Neural cell (in vitro differentiated cells): ENCODE results near the gene USP11. TPM values are rescaled to one million over a fixed set of nuclear protein-coding genes. Genes with fewer than 3 reads are reported as not detected.

Source experiments
- H2AFZ ChIP-seq: fragments of 200-600, 300-800 bp; sonication (generic), shearing (Covaris generic); 2 replicates; pipeline ENCODE4 v1.6.0; 2014; ENCODE audit warnings: low read depth, mild to moderate bottlenecking, antibody characterized with exemption, low read length, moderate library complexity
- H3F3A ChIP-seq: fragments of 200-600 bp; shearing (Covaris generic); 2 replicates; pipeline ENCODE4 v1.6.1; 2016; ENCODE audit warnings: mild to moderate bottlenecking, moderate library complexity, mixed read lengths, antibody characterized with exemption, low read length; ENCODE audit not compliant: insufficient read depth, poor library complexity, severe bottlenecking
- H3K27ac ChIP-seq: fragments of 200-600, 300-800 bp; sonication (generic), shearing (Covaris generic); 2 replicates; pipeline ENCODE4 v1.5.1; 2014; ENCODE audit warnings: mild to moderate bottlenecking, low read length, moderate library complexity
- H3K27me3 ChIP-seq: fragments of 300-800, 200-600 bp; sonication (generic), shearing (Covaris generic); 2 replicates; pipeline ENCODE4 v1.6.0; 2014; ENCODE audit warnings: mild to moderate bottlenecking, low read depth, low read length, moderate library complexity; ENCODE audit not compliant: insufficient read depth
- H3K36me3 ChIP-seq: fragments of 300-800, 200-600 bp; sonication (generic), shearing (Covaris generic); 2 replicates; pipeline ENCODE4 v1.5.1; 2014; ENCODE audit warnings: mild to moderate bottlenecking, antibody characterized with exemption, low read length, moderate library complexity; ENCODE audit not compliant: insufficient read depth
- H3K4me2 ChIP-seq: fragments of 300-800, 200-600 bp; sonication (generic), shearing (Covaris generic); 2 replicates; pipeline ENCODE4 v1.6.0; 2014; ENCODE audit warnings: mild to moderate bottlenecking, low read length
- H3K4me3 ChIP-seq: fragments of 300-800, 200-600 bp; sonication (generic), shearing (Covaris generic); 2 replicates; pipeline ENCODE4 v1.5.1; 2014; ENCODE audit warnings: mild to moderate bottlenecking, low read length, moderate library complexity
- H3K79me2 ChIP-seq: fragments of 200-600 bp; shearing (Covaris generic); replicated peaks from 2 replicates; pipeline ENCODE4 v1.6.0; 2014; ENCODE audit warnings: mild to moderate bottlenecking, low read length, moderate library complexity; ENCODE audit not compliant: insufficient read depth
- H3K9ac ChIP-seq: fragments of 300-800, 200-600 bp; sonication (generic), shearing (Covaris generic); 2 replicates; pipeline ENCODE4 v1.6.1; 2016; ENCODE audit warnings: mild to moderate bottlenecking, low read length, mixed read lengths
- H3K9me2 ChIP-seq: fragments of 200-600 bp; shearing (Covaris generic); 2 replicates; pipeline ENCODE4 v1.6.1; 2016; ENCODE audit warnings: mild to moderate bottlenecking, low read length, mixed read lengths; ENCODE audit not compliant: insufficient read depth
- H3K9me3 ChIP-seq: fragments of 200-600, 300-800 bp; sonication (generic), shearing (Covaris generic); 2 replicates; pipeline ENCODE4 v1.6.1; 2016; ENCODE audit warnings: mild to moderate bottlenecking, mixed run types, low read length, moderate library complexity, mixed read lengths
- H4K20me1 ChIP-seq: fragments of 200-600 bp; shearing (Covaris generic); 2 replicates; pipeline ENCODE4 v1.6.1; 2016; ENCODE audit warnings: mild to moderate bottlenecking, mixed run types; ENCODE audit not compliant: insufficient read depth
- EP300 ChIP-seq: fragments of 450-650 bp; conservative IDR thresholded peaks from 2 replicates; pipeline ENCODE4 v1.6.1; 2014; ENCODE audit warnings: antibody characterized with exemption, mild to moderate bottlenecking, moderate library complexity; ENCODE audit not compliant: poor library complexity, severe bottlenecking
- EZH2 ChIP-seq: fragments of 200-600, 300-800 bp; shearing (Covaris generic), sonication (generic); IDR thresholded peaks from 2 replicates; pipeline ENCODE4 v1.6.1; 2014; ENCODE audit warnings: antibody characterized with exemption, low read length, borderline replicate concordance, mild to moderate bottlenecking; ENCODE audit not compliant: insufficient read depth, poor library complexity, severe bottlenecking
- MXI1 ChIP-seq: fragments of 450-650 bp; conservative IDR thresholded peaks from 2 replicates; pipeline ENCODE4 v1.6.1; 2014; ENCODE audit warnings: antibody characterized with exemption, mild to moderate bottlenecking; ENCODE audit not compliant: poor library complexity, severe bottlenecking
- POLR2AphosphoS5 ChIP-seq: IDR thresholded peaks from 2 replicates; pipeline ENCODE4 v1.6.1; 2012
- RAD21 ChIP-seq: fragments of 450-650 bp; conservative IDR thresholded peaks from 2 replicates; pipeline ENCODE4 v1.6.1; 2014; ENCODE audit warnings: antibody characterized with exemption, mild to moderate bottlenecking, moderate library complexity
- SMC3 ChIP-seq: fragments of 450-650 bp; conservative IDR thresholded peaks from 2 replicates; pipeline ENCODE4 v1.6.1; 2014; ENCODE audit warnings: antibody characterized with exemption, mild to moderate bottlenecking, moderate library complexity; ENCODE audit not compliant: poor library complexity
- TAF1 ChIP-seq: IDR thresholded peaks from 2 replicates; pipeline ENCODE4 v1.6.1; 2012; ENCODE audit warnings: low read depth
- polyA plus RNA-seq: library from polyadenylated mRNA; depleted of rRNA; stranded (reverse); fragments of >200 nt; gene quantifications from 2 replicates; pipeline ENCODE4 v1.2.3, GENCODE V29; 2014
- TF ChIP-seq, protein P1 (sequence below): fragments of 450-650 bp; IDR thresholded peaks from 2 replicates; pipeline ENCODE4 v1.5.1; 2014; ENCODE audit warnings: antibody characterized with exemption, mild to moderate bottlenecking, moderate library complexity; ENCODE audit not compliant: poor library complexity, severe bottlenecking
- TF ChIP-seq, protein P2 (sequence below): IDR thresholded peaks from 2 replicates; pipeline ENCODE4 v1.6.1; 2012; ENCODE audit warnings: borderline replicate concordance

Gene USP11
- polyA plus RNA-seq, 1 donor from 2014 or later: 184 TPM

DNA sequence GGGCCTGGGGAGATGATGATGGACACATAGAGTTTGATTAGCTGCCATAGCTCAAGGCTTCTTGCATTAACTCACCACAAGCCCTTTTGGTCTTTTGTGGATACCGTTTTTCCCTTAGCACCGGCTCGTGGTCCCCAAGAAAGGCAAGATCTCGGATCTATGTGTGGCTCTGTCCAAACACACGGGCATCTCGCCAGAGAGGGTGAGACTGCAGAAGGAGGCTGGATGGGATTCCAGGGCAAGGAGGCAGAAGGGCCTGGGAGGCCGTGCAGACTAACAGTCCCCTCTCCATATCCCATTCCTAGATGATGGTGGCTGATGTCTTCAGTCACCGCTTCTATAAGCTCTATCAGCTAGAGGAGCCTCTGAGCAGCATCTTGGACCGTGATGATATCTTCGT lies 9.5 kb downstream of the USP11 start:
- H3K27me3 ChIP-seq: no peaks in the 10 kb centered on the region
- H2AFZ ChIP-seq: no peak overlapping the region
- no peak for TF ChIP-seq RAD21
- H3K4me2 ChIP-seq: no peak overlapping the region
- H3K4me3 ChIP-seq: no peak overlapping the region
- no peaks in the 10 kb centered on the region for H3K9me3 ChIP-seq
- H3K79me2 ChIP-seq: peaks cover 18% of the 10 kb centered on the region
- H4K20me1 ChIP-seq: no peaks in the 10 kb centered on the region
- H3K9me2 ChIP-seq: no peaks in the 10 kb centered on the region
- H3F3A ChIP-seq: no peaks in the 10 kb centered on the region
- H3K36me3 ChIP-seq: no peaks in the 10 kb centered on the region
- no peak overlapping the region for H3K27ac ChIP-seq
- H3K9ac ChIP-seq: no peak overlapping the region

DNA sequence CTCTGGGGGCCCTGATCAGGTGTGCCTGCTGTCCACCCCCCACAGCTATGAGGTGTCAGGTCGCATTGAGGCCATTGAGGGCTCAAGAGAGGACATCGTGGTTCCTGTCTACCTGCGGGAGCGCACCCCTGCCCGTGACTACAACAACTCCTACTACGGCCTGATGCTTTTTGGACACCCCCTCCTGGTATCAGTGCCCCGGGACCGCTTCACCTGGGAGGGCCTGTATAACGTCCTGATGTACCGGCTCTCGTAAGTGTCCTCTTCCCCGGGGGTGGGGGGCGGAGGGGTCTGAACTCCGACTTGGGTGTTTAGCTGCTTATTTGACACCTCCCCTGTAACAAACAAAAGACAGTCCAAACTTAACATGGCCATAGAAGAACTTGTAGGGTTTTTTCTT lies 10.5 kb downstream of the USP11 start:
- no peaks in the 10 kb centered on the region for H3K9me3 ChIP-seq
- H3K4me3 ChIP-seq: no peak overlapping the region
- no peaks in the 10 kb centered on the region for H3K27me3 ChIP-seq
- no peaks in the 10 kb centered on the region for H3F3A ChIP-seq
- H2AFZ ChIP-seq: no peak overlapping the region
- H3K27ac ChIP-seq: no peak overlapping the region
- H3K79me2 ChIP-seq: peaks cover 11% of the 10 kb centered on the region
- no peaks in the 10 kb centered on the region for H4K20me1 ChIP-seq
- H3K4me2 ChIP-seq: no peak overlapping the region
- H3K9me2 ChIP-seq: no peaks in the 10 kb centered on the region
- no peaks in the 10 kb centered on the region for H3K36me3 ChIP-seq
- TF ChIP-seq RAD21: no peak
- no peak for TF ChIP-seq MXI1
- no peak for TF ChIP-seq EP300
- TF ChIP-seq, protein P1, sequence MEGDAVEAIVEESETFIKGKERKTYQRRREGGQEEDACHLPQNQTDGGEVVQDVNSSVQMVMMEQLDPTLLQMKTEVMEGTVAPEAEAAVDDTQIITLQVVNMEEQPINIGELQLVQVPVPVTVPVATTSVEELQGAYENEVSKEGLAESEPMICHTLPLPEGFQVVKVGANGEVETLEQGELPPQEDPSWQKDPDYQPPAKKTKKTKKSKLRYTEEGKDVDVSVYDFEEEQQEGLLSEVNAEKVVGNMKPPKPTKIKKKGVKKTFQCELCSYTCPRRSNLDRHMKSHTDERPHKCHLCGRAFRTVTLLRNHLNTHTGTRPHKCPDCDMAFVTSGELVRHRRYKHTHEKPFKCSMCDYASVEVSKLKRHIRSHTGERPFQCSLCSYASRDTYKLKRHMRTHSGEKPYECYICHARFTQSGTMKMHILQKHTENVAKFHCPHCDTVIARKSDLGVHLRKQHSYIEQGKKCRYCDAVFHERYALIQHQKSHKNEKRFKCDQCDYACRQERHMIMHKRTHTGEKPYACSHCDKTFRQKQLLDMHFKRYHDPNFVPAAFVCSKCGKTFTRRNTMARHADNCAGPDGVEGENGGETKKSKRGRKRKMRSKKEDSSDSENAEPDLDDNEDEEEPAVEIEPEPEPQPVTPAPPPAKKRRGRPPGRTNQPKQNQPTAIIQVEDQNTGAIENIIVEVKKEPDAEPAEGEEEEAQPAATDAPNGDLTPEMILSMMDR: no peak
- no peak for TF ChIP-seq SMC3
- TF ChIP-seq, protein P2, sequence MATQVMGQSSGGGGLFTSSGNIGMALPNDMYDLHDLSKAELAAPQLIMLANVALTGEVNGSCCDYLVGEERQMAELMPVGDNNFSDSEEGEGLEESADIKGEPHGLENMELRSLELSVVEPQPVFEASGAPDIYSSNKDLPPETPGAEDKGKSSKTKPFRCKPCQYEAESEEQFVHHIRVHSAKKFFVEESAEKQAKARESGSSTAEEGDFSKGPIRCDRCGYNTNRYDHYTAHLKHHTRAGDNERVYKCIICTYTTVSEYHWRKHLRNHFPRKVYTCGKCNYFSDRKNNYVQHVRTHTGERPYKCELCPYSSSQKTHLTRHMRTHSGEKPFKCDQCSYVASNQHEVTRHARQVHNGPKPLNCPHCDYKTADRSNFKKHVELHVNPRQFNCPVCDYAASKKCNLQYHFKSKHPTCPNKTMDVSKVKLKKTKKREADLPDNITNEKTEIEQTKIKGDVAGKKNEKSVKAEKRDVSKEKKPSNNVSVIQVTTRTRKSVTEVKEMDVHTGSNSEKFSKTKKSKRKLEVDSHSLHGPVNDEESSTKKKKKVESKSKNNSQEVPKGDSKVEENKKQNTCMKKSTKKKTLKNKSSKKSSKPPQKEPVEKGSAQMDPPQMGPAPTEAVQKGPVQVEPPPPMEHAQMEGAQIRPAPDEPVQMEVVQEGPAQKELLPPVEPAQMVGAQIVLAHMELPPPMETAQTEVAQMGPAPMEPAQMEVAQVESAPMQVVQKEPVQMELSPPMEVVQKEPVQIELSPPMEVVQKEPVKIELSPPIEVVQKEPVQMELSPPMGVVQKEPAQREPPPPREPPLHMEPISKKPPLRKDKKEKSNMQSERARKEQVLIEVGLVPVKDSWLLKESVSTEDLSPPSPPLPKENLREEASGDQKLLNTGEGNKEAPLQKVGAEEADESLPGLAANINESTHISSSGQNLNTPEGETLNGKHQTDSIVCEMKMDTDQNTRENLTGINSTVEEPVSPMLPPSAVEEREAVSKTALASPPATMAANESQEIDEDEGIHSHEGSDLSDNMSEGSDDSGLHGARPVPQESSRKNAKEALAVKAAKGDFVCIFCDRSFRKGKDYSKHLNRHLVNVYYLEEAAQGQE: no peak
- TF ChIP-seq EZH2: no peak
- no peak for TF ChIP-seq POLR2AphosphoS5
- TF ChIP-seq TAF1: no peak
- no peak overlapping the region for H3K9ac ChIP-seq

DNA sequence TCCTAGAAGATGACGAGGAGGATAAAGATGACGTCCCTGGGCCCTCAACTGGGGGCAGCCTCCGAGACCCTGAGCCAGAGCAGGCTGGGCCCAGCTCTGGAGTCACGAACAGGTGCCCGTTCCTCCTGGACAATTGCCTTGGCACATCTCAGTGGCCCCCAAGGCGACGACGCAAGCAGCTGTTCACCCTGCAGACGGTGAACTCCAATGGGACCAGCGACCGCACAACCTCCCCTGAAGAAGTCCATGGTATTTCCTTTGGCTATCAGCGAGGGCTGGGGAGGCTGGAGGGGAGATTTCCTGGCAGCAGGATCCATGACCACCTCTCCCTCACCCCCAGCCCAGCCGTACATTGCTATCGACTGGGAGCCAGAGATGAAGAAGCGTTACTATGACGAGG lies 11.9 kb downstream of the USP11 start:
- no peaks in the 10 kb centered on the region for H3K9me2 ChIP-seq
- H3K27ac ChIP-seq: no peak overlapping the region
- no peak overlapping the region for H3K4me3 ChIP-seq

More for the DNA sequence above, 11.9 kb downstream of the USP11 start:
- Histone ChIP-seq H3K36me3 (no peaks in the 10 kb centered on the region), H3F3A (no peaks in the 10 kb centered on the region), H3K4me2 (no peak overlapping the region), H2AFZ (no peak overlapping the region), H3K27me3 (no peaks in the 10 kb centered on the region), H4K20me1 (no peaks in the 10 kb centered on the region), H3K9ac (no peak overlapping the region), H3K79me2 (peaks cover 6% of the 10 kb centered on the region), H3K9me3 (no peaks in the 10 kb centered on the region)
- TF ChIP-seq MXI1 (no peak), EP300 (no peak), EZH2 (no peak), POLR2AphosphoS5 (peak; percentile 2), RAD21 (no peak)
- TF ChIP-seq, protein P1: no peak
- TF ChIP-seq, protein P2: no peak
